Occipital lobe (tissue), 2 donors: ENCODE measurements around the gene SND1. TPM values are rescaled to one million over a fixed set of nuclear protein-coding genes. Genes with fewer than 3 reads are reported as not detected.

ENCODE experiments used
- DNase-seq: peaks from one replicate; lab custom pipeline; 2025; lab: John Stamatoyannopoulos, UW
- total RNA-seq: library from RNA; depleted of rRNA; stranded (reverse); fragments of >200 nt; gene quantifications from one replicate; pipeline ENCODE4 v1.2.3, GENCODE V29; 2014

Gene SND1
- total RNA-seq, 1 donor from 2014 or later: 65.8 TPM

DNA sequence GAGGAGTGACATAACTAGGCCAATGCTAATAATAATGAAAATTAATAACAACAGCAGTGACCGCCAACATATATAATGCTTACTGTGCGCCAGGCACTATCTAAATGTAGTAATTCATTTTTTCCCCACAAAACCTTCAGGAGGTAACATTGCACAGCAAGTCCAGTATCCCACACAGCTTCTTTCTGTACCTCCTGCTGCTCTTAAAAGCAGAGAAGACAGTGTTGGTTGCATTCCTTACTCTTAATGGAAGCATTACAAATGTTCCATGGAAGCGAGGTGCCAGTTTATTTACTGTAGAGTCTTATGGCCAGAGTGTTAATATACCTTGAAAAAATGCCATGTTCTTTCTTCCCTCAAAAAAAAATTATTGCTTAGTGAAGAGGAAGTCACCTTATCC is 211.1 kb downstream of the SND1 start:
- DNase-seq: no peak

DNA sequence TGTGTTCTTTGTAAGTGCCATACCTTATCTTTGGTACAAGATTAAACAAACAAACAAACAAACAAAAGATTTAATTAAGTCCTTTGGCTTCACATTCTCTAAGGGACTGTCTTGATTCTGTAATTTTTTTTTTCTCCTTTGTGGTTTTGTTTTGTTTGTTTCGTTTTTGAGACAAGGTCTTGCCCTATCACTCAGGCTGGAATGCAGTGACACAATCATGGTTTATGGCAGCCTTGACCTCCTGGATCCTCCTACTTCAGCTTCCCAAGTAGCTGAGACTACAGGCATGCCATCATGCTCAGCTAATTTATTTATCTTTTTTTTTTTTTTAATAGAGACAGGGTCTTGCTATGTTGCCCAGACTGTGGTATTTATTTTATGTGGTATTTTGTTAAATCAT is 213.5 kb downstream of the SND1 start:
- DNase-seq: no peak

DNA sequence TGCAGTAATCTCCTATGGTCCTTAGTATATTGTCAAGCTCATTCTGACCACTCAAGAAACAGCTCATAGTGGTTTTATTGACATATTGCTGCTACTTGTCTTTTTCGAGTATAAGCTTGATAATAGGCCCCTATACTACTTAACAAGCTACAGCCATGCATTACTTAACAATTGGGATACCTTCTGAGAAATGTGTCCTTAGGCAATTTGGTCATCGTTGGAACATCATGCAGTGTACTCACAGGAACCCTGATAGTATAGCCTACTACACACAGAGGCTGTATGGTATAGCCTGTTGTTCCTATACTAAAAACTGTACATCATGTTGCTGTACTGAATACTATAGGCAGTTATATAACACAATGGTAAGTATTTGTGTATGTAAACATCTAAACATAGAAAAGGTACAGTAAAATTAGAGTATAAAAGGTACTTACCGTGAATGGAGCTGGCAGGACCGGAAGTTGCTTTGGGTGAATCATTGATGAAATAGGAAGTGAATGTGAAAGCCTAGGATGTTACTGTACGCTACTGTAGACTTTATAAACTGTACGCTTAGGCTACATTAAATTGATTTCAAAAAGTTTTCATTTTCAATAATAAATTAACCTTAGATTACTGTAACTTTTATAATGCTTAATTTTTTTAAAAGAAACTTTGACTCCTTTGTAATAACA is 218.4 kb downstream of the SND1 start:
- no peak for DNase-seq

DNA sequence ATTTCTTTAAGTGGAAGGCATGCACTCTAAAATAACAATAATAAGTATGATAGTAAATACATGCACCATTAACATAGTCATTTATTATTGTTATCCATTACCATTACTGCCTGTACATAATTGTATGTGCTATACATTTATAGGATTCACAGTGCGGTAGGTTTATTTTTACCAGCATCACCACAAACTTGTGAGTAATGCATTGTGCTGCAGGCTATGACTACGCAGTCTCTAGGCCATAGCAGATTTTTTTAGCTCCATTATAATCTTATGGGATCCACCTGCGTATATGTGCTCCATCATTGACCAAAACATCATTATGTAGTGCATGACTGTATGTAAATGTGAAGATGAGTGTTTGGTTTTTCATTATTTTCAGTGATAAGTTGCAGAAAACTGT is 219.2 kb downstream of the SND1 start:
- DNase-seq: no peak

DNA sequence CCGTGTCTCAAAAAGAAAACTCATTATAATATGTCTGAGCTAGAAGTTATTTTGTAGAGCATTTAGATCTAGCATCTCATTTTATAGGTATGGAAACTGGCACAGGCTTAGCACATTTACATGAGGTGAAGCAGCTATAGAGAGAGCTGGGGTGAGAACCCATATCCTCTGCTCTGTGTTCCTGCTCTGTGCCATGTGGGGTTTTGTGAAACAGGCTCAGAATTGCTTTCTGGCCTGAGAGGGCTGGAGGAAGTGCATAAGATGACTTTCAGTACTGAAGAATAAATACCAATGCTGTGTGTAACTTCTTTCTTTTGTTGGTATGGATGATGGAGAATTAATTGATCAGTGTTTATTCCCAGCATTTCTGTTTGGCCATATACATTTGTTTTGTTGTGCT is 220.1 kb downstream of the SND1 start:
- DNase-seq: no peak

DNA sequence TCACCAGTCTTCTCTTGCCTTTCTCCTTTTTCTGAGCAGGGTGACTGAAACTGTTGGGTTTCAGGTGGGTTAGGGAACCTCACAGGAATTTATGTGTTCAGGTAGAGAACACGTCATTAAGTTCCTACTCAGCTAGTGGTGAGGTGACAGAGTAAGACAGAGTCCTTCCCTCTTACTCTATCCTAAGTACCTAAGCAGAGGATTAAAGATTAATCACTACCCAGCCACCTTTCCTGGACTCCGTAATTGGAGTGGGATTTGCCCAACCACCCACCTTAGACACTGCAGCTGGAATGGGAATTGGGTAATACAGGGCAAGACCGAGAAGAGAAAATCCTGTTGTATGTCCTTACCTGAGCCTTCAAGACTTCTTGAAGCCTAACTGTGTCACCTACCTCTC is 221.2 kb downstream of the SND1 start:
- no peak for DNase-seq

DNA sequence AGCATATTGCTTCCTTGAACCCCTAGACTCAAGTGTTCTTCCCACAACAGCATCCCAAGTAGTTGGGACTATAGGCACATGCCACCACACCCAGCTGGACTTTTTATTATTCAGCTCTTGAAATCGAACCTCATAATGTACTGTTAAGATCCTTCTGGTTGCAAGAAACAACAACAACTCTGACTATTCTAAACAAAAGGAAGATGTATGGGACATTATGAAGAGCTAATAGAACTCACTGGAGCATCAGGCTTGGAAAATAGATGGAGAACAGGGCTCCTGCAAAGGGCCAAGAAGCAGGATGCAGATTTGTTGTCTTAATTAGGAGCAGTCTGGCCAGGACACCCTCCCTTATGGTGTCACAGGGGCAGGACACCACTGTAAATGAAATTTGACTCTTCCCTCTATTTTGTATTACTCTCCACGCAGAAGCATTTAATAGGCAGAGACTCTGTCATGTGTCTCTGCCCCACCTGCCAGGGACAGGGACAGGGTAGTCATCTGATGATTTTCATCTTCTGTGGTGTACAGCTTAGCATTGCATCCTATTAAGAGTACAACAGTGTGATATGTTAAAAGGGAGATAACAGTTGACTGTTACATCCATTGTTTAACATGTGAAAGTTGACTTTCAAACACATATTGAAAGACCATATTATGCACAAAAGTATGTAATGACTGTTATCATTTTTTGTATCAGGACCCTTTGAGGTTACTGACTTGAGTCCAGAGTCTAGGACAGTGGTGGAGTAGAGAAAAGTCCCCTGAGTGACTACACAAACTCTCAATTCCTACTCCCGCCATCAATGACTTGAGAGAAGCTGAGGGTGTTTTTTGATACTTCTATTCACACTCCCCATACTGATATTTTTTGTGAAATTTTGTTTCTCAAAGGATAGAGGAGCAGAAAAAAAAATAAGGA is 222.0 kb downstream of the SND1 start:
- DNase-seq: no peak

DNA sequence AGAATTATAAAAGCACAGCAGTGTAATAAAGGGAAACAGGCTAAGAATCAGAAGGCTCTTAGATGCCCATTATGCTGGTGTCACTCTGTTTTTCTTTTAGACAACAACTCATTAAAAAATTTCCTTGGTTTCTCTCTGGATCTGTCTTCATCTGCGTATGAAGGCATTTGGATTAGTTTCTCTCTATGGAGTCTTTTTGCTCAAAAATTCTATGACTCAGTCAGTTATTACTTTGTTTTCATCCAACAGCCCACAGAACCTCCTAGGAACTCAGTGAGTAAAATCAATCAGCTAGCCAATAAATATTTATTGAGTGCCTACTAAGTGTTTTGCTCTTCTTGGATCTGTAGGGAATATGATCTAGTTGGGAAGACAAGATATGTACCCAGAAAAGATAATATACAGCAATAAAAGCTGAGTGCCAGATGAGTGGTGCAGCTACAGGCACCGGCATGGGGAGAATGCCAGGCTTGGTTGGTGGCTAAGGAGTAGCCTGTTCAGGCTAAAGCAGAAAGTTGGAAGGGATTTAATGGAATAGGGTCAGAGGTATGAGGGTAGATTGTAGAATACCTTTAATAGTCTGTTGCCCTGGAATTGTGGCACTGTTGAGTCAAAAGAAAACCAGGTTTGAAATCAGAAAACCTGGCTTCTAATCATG is 223.1 kb downstream of the SND1 start:
- no peak for DNase-seq

DNA sequence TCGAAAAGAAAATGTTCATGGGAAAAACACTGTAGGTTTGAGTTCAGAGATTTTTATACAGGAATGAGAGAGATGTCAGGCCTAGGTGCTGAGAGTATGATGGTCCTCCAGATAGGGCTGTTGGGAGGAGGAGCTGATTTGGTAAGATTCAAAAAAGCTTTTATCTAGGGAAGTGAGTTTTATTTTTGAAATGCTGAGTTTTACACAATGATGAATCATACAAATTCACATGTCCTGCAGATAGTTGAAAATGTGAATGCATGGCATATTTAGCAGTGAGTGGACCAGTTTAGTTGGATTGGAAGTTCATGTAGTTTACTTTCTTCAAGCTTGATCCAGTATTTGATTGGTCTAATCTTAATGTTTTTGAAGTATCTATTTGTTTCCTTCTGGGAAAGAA is 224.4 kb downstream of the SND1 start:
- no peak for DNase-seq

DNA sequence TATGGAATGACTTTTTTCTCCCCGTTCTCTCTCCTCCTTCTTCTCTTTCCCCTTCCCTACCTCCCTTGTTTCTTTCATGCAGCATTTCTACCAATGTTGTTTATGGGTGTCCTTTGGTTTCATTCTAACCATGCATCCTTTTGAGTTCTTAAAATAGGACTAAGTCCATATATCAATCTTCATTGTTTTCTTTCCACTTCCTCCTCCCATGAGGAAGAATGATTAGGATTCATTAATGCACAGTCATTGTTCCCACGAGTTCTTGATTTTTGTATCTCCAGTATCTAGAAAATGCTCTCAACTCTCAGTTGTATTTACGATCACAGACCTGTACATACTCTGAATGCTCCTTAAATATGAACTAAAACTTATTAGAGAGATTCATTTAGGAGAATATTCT is 226.0 kb downstream of the SND1 start:
- no peak for DNase-seq

DNA sequence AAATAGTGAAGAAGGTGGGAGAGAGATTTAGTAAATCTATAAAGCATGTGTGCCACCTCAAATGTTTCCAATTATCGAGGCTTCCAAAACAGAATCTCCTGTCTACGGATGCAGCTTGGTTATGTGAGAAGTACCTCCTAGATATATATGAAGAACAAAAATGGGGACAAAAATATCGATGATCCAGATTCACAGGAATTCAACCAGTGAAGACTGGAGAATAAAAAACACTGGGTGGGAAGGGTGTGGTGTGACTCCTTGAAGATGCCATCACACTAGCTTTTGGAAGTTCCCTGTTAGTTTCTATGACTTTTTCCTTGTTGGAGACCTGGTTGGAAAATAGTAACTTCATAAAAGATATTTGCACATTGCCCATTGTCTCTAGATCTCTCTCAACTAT is 226.8 kb downstream of the SND1 start:
- DNase-seq: no peak

DNA sequence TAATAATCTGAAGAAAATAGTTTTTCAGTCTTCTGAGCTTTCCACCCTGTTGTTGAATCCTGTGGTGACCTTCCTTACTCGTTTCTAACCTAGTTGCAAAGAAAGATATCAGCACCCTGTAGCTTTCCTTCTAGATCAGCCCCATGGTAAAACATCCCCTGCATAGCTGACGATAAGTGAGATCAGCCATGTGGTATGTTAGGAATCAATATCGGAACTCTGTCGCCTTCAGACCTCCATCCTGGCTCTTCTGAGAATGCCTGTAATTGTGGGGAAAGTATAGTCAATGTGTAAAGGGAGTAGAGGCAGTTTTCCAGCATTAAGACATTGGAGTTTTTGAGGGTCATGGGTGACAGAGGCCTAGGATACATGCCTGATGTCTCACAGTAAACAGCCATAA is 227.4 kb downstream of the SND1 start:
- DNase-seq: no peak

DNA sequence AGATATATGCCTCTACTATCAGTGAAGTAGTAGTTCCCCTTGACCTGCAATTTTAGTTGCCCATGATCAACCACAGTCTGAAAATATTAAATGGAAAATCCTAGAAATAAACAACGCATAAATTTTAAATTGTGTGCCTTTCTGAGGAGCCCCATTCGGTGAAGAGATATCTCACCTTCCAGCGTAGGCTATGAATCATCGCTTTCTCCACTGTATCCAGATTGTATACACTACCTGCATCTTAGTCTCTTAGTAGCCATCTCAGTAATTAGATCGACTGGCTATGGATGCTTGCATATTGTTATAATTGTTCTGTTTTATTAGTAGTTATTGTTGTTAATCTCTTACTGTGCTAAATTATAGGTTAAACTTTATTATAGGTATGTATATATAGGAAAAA is 227.9 kb downstream of the SND1 start:
- no peak for DNase-seq

DNA sequence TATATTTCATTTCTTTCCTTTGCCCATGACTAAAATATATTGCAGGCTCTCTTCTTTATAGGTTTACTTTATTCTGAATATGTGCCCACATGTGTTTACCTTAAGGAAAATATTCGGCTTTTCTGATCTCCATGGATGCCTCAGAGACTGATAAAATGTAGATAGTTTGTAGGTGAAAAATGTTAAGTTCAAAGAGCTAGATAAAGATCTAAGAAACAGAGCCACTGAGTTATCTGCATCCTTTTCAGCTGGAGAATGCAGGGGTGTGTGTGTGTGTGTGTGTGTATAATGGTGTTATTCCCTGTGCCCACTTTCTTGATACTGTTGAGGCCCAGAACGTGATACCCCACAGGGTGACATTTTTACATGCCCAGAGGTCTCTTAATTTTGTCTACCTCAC is 228.5 kb downstream of the SND1 start:
- DNase-seq: no peak

DNA sequence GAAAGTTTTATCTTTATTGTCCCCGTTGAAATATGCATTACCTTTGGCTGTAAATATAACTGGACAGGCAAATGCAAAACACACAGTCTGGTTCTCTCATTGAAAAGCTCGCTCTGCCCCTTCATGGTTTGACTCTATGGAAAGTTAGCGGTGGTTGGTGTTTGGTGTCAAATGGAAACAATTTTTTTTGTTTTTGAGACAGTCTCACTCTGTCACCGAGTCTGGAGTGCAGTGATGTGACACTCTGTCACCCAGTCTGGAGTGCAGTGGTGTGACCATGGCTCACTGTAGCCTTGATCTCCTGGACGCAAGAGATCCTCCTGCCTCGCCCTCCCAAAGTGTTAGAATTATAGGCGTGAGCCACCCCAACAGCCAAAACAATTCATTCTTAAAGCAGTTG is 229.6 kb downstream of the SND1 start:
- DNase-seq: no peak

DNA sequence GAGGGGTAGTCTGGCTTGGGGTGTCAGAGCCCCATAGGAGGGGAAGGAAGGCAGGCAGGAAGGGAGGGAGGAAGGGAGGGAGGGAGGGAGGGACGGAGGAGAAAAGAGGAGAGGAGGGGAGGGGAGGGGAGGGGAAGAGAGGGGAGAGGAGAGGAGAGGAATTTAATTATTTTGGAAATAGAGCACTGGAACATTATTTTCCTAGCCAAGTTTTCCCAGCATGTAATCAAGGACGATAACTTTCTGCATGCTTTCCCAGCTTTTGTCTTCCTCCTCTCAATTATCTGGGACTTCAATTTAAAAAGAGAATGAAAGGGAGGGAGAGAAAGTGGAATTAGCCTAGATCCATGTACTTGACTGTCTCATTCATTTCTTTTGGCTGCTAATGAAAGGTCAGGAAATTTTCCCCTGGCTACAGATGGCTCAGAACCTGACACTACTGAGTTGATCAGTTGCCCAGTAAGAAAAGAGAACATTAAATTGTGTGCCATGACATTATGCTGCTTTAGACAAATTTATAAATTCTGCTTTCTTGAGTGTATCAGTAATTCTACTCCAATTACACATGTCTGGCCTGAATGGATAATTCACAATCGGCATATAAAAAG is 230.4 kb downstream of the SND1 start:
- no peak for DNase-seq

DNA sequence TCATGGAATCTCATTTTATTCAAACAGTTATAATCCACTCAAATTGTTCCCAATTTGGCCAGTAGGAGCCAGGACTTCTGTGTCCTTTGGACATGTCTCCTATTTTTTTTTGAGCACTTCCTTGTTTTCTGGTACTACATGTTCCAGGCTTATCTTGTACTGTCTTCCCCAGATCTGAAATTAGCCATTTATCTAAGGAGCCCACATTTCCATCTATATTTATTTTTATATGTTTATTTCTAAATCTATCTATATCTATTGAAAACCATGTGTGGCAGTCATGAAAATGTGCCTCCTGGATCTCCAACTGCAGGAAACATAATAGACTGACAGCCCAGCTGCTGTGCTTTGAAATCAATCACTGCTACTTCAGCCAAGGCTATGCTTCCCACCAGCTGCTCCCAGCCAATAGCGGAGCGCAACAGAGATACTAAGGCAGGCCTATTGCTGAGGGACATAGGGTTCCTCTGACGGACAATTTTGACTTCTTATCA is 232.1 kb downstream of the SND1 start:
- DNase-seq: no peak

DNA sequence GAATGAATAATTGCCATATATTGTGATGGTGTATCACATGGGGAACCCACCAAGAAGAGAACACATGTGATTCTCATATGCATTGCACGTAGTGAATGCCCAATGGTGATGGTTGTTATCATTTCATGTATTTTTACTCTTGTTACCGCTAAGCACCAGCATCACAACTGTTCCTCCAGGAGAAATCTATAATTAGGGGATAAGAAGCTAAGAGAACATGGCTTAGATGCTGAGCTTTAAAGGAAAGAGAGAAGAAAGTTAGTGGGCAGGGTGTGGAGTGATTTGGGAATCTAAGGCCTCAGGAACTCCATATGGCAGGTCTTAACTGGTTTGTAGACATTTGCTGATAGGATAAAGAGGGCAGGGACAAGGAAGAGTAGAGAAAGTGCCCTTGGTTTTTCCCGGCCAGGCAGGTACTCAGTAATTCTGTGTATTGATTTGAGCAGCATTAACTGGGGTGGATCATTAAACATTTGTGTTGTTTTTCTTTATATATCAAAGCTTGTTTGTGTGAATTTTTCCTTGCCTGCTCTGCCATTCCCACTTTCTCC is 233.3 kb downstream of the SND1 start:
- no peak for DNase-seq

DNA sequence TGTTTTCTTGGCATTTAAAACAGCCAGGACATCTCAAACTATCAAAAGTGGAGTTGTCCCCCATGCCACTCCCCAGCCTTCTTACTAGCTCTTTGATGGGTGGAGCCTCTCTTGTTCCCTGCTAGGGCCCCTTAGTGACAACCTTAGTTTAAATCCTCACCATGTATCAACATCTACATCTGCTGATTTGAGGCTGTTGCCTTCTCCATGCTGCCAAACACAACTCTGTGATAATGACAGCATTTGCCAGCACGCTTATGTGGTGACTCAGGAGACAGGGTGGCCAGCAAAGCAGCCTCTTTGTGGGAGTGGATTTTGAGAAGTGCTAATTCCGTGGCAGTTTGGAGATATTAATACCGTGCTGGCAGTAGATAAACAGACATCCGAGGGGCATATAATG is 233.8 kb downstream of the SND1 start:
- peak; percentile 79 for DNase-seq

DNA sequence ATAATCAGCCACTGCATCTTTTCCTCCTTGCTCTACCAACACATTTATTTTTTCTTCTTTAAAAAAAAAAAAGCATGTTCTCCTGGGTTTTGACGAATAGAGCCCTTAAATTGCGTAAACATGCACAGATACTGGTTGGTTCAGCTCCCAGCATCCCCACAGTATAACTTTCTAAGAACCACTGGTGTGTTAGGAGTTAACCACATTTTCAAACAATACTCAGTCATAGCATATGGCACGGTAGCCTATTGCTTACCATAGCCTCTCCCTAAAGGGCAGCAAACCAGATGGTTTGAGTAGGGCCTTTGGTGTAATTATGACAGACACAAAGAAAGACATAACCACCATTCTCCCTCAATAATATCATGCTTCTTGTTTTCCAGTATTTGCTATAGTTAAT is 234.3 kb downstream of the SND1 start:
- no peak for DNase-seq

DNA sequence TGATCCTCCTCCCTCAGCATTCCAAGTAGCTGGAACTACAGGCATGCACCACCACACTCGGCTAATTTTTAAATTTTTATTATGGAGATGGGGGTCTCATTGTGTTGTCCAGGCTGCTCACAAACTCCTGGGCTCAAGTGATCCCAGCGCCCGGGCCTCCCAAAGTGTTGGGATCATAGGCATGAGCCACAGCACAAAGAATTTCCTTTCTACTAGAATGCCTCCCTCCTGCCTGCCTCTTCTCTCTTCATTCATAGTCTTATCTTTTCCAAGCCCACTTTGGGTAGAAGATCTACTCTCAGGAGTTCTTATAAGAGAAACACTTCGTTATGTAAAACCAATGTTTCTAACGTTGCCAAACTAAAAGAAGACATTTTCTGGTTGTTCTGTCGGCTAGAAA is 235.1 kb downstream of the SND1 start:
- DNase-seq: no peak

DNA sequence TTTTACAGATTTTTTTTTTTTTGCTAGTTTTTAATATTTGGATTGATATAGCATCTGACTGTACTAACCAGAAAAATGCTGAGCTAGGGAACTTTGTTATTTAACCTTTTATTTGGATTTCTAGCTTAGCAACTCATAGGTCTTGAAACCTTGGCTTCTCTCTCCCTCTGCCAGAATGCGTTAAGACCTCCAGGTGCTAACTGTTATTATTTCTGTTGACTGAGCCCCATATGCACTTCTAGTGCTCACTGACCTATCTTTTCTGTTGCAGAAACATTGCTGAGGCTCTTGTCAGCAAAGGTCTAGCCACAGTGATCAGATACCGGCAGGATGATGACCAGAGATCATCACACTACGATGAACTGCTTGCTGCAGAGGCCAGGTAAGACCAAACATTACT is 235.6 kb downstream of the SND1 start:
- no peak for DNase-seq
